DMS114 treated with DMSO at 0.1 percent for 48 hours (cell line): ENCODE measurements around the gene ACAP2.
"Not testable (repeated sequence)": the region's sequence is repeated elsewhere in the genome, so short reads cannot be mapped to it uniquely, and the experiment has no call there.

Experiments
- DNase-seq: peaks from one replicate; lab custom pipeline; 2025; ENCODE audit not compliant: unreplicated experiment; lab: John Stamatoyannopoulos, UW

ACAP2 gene, protein sequence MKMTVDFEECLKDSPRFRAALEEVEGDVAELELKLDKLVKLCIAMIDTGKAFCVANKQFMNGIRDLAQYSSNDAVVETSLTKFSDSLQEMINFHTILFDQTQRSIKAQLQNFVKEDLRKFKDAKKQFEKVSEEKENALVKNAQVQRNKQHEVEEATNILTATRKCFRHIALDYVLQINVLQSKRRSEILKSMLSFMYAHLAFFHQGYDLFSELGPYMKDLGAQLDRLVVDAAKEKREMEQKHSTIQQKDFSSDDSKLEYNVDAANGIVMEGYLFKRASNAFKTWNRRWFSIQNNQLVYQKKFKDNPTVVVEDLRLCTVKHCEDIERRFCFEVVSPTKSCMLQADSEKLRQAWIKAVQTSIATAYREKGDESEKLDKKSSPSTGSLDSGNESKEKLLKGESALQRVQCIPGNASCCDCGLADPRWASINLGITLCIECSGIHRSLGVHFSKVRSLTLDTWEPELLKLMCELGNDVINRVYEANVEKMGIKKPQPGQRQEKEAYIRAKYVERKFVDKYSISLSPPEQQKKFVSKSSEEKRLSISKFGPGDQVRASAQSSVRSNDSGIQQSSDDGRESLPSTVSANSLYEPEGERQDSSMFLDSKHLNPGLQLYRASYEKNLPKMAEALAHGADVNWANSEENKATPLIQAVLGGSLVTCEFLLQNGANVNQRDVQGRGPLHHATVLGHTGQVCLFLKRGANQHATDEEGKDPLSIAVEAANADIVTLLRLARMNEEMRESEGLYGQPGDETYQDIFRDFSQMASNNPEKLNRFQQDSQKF

DNA sequence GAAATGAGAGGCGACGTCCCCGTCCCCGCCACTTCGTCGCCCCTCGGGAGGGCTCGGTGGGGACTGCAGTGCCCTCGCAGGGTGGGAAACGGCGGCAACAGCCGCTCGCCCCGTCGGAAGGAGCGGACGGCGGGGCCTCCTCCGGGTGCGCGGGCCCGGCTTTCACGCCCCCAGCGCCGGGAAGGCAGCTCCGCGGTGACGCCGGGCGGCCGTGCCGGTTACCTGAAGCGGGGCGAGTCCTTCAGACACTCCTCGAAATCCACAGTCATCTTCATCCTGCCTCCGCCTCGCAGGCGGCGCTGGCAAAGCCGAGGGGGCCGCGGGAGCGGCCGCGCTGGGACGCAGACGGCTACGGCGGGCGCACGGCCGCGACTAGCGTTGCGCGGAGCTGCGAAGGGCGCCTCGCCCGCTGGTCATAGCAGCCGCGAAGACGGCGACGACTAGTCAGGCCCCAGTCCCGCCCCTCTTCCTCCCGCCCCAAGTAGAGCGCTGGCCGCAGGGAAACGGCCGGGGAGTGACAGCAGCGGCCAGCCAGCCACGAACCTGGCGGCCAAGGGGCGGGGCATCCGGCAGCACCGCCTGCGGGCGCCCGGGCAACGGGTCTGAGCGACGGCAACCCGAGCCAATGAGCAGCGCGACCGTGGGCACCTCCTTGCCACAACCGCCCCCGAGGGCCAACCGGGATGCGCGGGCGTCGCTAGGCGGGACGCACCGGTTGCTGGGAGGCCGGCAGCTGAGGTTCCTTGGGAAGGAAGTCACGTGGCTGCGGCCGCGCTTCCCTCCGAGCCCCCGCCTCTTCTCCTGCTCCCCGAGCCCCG lies at the start of gene ACAP2:
TSS of gene ACAP2 (minus strand) at position 448 of the 818 bp plus-strand sequence. CDS start at position 275, 173 bp downstream.
- peak; percentile 97 for DNase-seq

GRCh38 chr3:195475614-195476013 lies 32.8 kb upstream of the ACAP2 start:
- DNase-seq, result no peak

DNA sequence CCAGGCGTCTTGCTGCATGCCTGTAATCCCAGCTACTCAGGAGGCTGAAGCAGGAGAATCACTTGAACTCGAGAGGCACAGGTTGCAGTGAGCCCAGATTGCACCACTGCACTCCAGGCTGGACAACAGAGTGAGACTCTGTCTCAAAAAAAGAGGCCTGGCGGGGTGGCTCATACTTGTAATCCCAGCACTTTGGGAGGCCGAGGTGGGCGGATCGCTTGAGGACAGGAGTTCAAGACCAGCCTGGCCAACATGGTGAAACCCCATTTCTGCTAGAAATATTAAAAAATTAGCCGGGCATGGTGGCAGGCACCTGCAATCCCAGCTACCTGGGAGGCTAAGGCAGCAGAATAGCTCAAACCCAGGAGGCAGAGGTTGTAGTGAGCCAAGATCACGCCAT lies 32.3 kb upstream of the ACAP2 start:
- not testable (repeated sequence) for DNase-seq

DNA sequence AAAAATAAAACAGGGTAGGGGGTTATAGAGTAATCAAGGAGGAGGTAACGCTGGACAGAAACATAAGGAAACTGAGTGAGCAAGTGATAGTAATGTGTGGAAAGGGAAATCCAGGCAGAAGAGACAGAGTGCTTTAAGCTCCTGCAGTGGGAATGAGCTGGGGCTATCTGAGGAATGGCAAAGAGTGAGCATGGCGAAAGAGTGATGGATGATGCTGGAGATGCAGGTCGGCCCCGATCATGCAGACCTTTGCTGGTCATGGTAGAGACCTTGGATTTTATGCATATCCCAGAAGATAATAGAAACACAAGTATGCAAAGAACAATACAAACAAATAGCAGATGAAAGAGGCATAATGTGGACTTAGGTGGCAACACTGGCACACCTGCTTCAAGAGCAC lies 26.0 kb upstream of the ACAP2 start:
- no peak for DNase-seq

DNA sequence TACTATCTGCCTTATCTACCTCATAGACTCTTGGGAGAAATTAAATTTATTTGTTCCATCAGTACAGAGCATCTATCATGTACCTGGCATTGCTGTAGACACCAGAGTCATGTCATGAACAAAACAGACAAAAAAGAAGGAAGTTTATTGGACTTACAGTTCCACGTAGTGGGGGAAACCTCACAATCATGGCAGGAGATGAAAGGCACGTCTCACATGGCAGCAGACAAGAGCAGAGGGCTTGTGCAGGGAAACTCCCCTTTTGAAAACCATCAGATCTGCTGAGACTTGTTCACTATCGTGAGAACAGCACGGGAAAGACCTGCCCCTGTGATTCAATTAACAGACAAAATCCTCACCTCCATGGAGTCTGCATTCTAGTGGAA lies 25.6 kb upstream of the ACAP2 start:
- no peak for DNase-seq

- DNase-seq, result no peak
These were observed 25.0 kb upstream of the ACAP2 start for GRCh38 chr3:195467641-195468390.

GRCh38 chr3:195466251-195466650 lies 23.4 kb upstream of the ACAP2 start:
- no peak for DNase-seq

DNA sequence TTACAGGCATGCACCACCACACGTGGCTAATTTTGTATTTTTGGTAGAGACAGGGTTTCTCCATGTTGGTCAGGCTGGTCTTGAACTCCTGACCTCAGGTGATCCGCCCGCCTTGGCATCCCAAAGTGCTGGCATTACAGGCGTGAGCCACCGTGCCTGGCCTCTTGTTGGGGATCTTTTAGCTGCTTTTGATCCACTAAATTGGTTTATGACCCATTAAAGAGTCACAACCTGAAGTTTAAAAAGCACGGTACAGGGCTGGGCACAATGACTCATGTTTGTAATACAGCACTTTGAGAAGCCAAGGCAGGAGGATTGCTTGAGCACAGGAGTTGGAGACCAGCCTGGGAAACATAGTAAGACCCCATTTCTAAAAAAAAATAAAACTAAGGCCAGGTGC lies 20.1 kb upstream of the ACAP2 start:
- DNase-seq, result not testable (repeated sequence)

- no peak for DNase-seq
These were observed 19.4 kb upstream of the ACAP2 start for GRCh38 chr3:195462308-195462610.

DNA sequence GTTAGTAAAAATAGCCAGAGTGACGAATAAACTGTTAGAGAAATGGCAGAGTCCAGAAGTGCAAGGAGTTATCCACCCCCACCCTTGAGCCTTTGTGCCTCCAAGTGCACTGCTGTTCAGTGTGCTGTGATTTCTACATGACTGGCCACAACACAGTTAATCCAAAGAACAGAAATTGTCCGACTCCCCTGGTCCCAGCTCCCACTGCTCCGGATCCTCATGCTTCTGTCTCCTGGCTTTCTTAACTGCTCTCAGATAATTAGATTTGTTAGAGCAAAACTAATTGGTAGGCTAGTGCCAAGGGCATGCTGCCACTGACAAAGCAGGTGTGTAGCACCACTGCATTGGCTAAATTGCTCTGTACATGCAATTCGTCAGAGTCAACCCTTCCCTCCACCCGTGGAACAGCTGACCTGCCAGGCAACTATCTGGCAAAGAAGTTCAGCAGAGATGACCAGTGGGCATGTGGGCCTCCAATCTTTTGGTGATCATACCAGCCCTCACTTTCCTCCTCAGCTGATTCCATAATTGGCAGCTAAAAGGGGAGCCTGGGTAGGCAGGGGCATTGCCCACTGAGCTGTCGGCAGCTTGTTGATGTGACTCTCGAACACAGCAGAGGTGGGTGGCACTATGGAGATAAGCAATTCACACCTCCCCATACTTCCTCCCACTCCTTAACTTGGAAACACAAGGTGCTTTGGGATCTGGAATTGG lies 18.9 kb upstream of the ACAP2 start:
- no peak for DNase-seq

- DNase-seq, result no peak
These were observed 17.4 kb upstream of the ACAP2 start for GRCh38 chr3:195460091-195460713.

GRCh38 chr3:195458316-195458717 lies 15.5 kb upstream of the ACAP2 start:
- no peak for DNase-seq

- no peak for DNase-seq
These were observed 13.0 kb upstream of the ACAP2 start for GRCh38 chr3:195455789-195456188.

DNA sequence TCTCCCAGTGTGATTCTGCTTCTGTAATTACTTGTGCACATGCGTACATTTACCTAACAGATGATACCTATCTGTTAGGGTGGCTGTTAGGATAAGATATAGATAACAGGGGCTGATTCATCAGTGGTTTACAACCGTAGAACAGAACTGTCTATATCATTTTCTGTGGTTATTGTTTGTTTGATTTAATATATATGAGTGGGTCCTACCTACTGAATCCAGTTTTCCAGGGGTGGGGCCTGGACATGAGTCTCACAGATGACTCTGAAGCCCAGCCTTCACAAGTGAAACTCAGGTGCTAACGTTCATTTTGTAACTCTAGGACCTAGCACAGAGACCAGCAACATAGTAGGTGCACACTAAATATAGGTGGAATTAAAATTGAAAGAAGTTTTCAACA lies 10.4 kb upstream of the ACAP2 start:
- DNase-seq, result no peak

GRCh38 chr3:195451373-195452015 lies 8.7 kb upstream of the ACAP2 start:
- DNase-seq, result no peak

- DNase-seq, result no peak
These were observed 8.0 kb upstream of the ACAP2 start for GRCh38 chr3:195450731-195451229.

GRCh38 chr3:195448205-195448875 lies 5.5 kb upstream of the ACAP2 start:
- no peak for DNase-seq

GRCh38 chr3:195447201-195447600 lies 4.4 kb upstream of the ACAP2 start:
- no peak for DNase-seq

DNA sequence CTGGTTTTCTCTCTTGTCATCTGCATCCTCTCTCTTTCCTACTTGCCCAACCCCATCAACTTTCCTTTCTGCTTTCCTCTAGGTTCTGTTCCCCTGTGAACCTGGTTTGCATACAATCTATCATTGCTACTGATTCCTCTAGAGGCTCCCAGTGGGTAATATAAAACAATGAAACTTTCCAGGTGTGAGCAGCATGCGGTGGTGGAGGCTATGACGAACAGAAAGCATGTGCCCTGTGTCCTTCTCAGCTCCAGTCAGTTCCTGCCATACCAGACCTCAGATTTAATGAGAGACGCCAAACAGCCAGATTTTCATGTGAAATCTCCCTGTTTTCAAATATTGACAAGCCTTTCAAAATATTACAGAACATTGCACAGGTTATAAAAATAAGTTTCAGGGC lies 3.5 kb upstream of the ACAP2 start:
- DNase-seq, result no peak
